Smooth muscle cell of the coronary artery (primary cell): Measurements from ENCODE around the gene PLN. TPM values are rescaled to one million over a fixed set of nuclear protein-coding genes. Genes with fewer than 3 reads are reported as not detected.

Source experiments
- total RNA-seq: library from RNA; depleted of rRNA; stranded (reverse); fragments of >200 nt; gene quantifications from 2 replicates; pipeline ENCODE4 v1.2.3, GENCODE V29; 2014; ENCODE audit warnings: low replicate concordance

Gene PLN
- 6.5 TPM in 1 of 2 replicates, not detected in the other for total RNA-seq

DNA sequence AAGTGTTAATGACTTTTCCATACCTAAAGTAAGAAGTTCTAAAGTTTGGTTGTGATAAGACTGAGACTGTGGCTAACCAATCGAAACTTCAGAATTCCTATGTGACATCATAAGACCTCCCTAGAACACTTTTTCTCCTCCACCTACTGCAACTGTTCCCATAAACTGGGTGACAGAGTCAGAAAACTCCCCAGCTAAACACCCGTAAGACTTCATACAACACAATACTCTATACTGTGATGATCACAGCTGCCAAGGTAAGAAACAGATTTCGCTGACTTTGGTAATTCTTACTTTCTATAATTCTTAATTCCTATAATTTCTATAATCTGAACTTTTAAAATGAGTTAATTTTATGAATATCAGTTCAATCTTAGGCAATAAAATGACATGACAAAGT, at the start of gene PLN:
Gene PLN (plus strand): TSS at position 161 of the 400 bp plus-strand sequence. CDS start 10,626 bp downstream, outside the sequence.

Other genes with a start within 250 kb of the PLN start
- 9.3 and 25.6 TPM in 2 replicates for gene CEP85L, start 103.3 kb downstream of the PLN start, total RNA-seq